Nephron (organoid): ENCODE measurements around the gene AOPEP.

Source experiments
- H3K27ac Mint-ChIP-seq, 3 experiments: 2 replicates each; pipeline ENCODE4 v1.8.0; 2020; ENCODE audit warnings: mixed read lengths in 3 of 3, mild to moderate bottlenecking in 2 of 3, moderate library complexity in 1 of 3
- H3K27me3 Mint-ChIP-seq: 2 replicates; pipeline ENCODE4 v1.8.0; 2021; ENCODE audit warnings: low read depth, mild to moderate bottlenecking, moderate library complexity, mixed read lengths
- H3K36me3 Mint-ChIP-seq: 2 replicates; pipeline ENCODE4 v1.8.0; 2020; ENCODE audit warnings: low read depth, mixed read lengths
- H3K4me1 Mint-ChIP-seq: 2 replicates; pipeline ENCODE4 v1.8.0; 2020; ENCODE audit warnings: mixed read lengths
- H3K4me3 Mint-ChIP-seq, 3 experiments: 2 replicates each; pipeline ENCODE4 v1.8.0; 2020; ENCODE audit warnings: mild to moderate bottlenecking in 3 of 3, mixed read lengths in 3 of 3, moderate library complexity in 2 of 3
- H3K9me3 Mint-ChIP-seq: 2 replicates; pipeline ENCODE4 v1.8.0; 2020; ENCODE audit warnings: mixed read lengths
- CTCF ChIP-seq, 3 experiments: fragments of 200-600 bp; sonication (generic); IDR thresholded peaks; one replicate each; pipeline ENCODE4 v1.5.0; 2021; ENCODE audit warnings: antibody characterized with exemption in 3 of 3; ENCODE audit not compliant: unreplicated experiment in 3 of 3

The AOPEP gene

GRCh38 chr9:94976077-94976476 lies 249.6 kb downstream of the AOPEP start:
- peak overlapping the region; percentile 93 to 99 (median 94) for H3K27ac Mint-ChIP-seq
- H3K36me3 Mint-ChIP-seq = peaks cover 5% of the 10 kb centered on the region
- peak overlapping the region; percentile 40 to 56 (median 52) for H3K4me3 Mint-ChIP-seq
- H3K9me3 Mint-ChIP-seq = no peaks in the 10 kb centered on the region
- no peak for TF ChIP-seq CTCF (IDR thresholded peaks at IDR 0.05; ENCODE audit: unreplicated experiment in 3 of 3)
- H3K4me1 Mint-ChIP-seq = peaks cover 79% of the 10 kb centered on the region
- no peaks in the 10 kb centered on the region for H3K27me3 Mint-ChIP-seq

- H3K4me3 Mint-ChIP-seq = peak overlapping the region in 2 of 3 experiments; percentile 1 to 4
- peak overlapping the region; percentile 75 to 91 (median 81) for H3K27ac Mint-ChIP-seq
- TF ChIP-seq CTCF (IDR thresholded peaks at IDR 0.05; ENCODE audit: unreplicated experiment in 3 of 3) = no peak
- H3K9me3 Mint-ChIP-seq = no peaks in the 10 kb centered on the region
- peaks cover 79% of the 10 kb centered on the region for H3K4me1 Mint-ChIP-seq
- H3K36me3 Mint-ChIP-seq = peaks cover 5% of the 10 kb centered on the region
- no peaks in the 10 kb centered on the region for H3K27me3 Mint-ChIP-seq
These were observed 250.9 kb downstream of the AOPEP start for GRCh38 chr9:94977416-94977815.

- Mint-ChIP-seq H3K27ac (peak overlapping the region; percentile 67 to 90 (median 83)), H3K4me3 (no peak overlapping the region), H3K9me3 (no peaks in the 10 kb centered on the region), H3K36me3 (peaks cover 5% of the 10 kb centered on the region), H3K27me3 (no peaks in the 10 kb centered on the region), H3K4me1 (peaks cover 59% of the 10 kb centered on the region)
- no peak for TF ChIP-seq CTCF (IDR thresholded peaks at IDR 0.05; ENCODE audit: unreplicated experiment in 3 of 3)
These were observed 253.5 kb downstream of the AOPEP start for GRCh38 chr9:94979904-94980507.

- Mint-ChIP-seq H3K27me3 (no peaks in the 10 kb centered on the region), H3K4me1 (peaks cover 50% of the 10 kb centered on the region), H3K27ac (peak overlapping the region; percentile 67 to 90 (median 83)), H3K4me3 (no peak overlapping the region), H3K9me3 (no peaks in the 10 kb centered on the region), H3K36me3 (peaks cover 5% of the 10 kb centered on the region)
- no peak for TF ChIP-seq CTCF (IDR thresholded peaks at IDR 0.05; ENCODE audit: unreplicated experiment in 3 of 3)
These were observed 254.6 kb downstream of the AOPEP start for GRCh38 chr9:94980947-94981722.

- Mint-ChIP-seq H3K27ac (peak overlapping the region; percentile 67 to 90 (median 74)), H3K27me3 (no peaks in the 10 kb centered on the region), H3K4me3 (no peak overlapping the region), H3K4me1 (peaks cover 45% of the 10 kb centered on the region), H3K9me3 (no peaks in the 10 kb centered on the region), H3K36me3 (peaks cover 5% of the 10 kb centered on the region)
- no peak for TF ChIP-seq CTCF (IDR thresholded peaks at IDR 0.05; ENCODE audit: unreplicated experiment in 3 of 3)
These were observed 255.2 kb downstream of the AOPEP start for GRCh38 chr9:94981723-94982090.
